Gastroesophageal sphincter (tissue), 3 donors: ENCODE results near the gene ARRDC3.

ENCODE experiments used
- CTCF ChIP-seq, 4 experiments: fragments of 200-600 bp in 2 of 4; fragments of 450-650 bp in 2 of 4; sonication (generic) in 1 of 4; IDR thresholded peaks; one replicate each; pipeline ENCODE4 v1.5.1; 2017 to 2019; ENCODE audit warnings: antibody characterized with exemption in 4 of 4, mild to moderate bottlenecking in 2 of 4, moderate library complexity in 2 of 4
- EP300 ChIP-seq: sonication (generic); formaldehyde crosslinking; IDR thresholded peaks from one replicate; pipeline ENCODE4 v1.6.1; 2017; ENCODE audit warnings: antibody characterized with exemption, mild to moderate bottlenecking
- POLR2AphosphoS5 ChIP-seq: sonication (generic); formaldehyde crosslinking; IDR thresholded peaks from one replicate; pipeline ENCODE4 v1.6.1; 2017; ENCODE audit warnings: antibody characterized with exemption

DNA sequence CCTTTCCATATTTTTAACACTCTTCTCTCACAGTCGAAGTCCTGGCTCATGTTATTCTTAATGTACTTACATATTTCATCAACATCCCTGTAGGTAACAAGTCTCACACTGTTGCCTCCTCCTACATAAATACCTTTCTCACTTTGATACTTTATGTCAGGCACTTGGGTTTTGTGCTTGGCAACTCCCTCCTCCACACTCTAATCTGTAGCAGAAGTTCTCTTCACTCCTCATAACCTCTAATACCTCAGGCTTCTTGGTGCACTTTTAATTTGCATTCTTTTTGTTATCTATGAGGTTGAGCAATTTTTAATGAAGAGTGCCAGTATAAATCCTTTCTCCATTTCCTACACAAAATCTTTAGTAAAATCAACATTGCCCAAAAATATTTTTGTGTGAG, 24.1 kb upstream of the ARRDC3 start:
- TF ChIP-seq CTCF (IDR thresholded peaks at IDR 0.05) (no peak), EP300 (no peak), POLR2AphosphoS5 (no peak)
